Measurements from ENCODE around the gene SERP2. TPM values are rescaled to one million over a fixed set of nuclear protein-coding genes. Genes with fewer than 3 reads are reported as not detected.

Gene SERP2
- total RNA-seq, 1 experiment from 2014 or later = not detected

DNA sequence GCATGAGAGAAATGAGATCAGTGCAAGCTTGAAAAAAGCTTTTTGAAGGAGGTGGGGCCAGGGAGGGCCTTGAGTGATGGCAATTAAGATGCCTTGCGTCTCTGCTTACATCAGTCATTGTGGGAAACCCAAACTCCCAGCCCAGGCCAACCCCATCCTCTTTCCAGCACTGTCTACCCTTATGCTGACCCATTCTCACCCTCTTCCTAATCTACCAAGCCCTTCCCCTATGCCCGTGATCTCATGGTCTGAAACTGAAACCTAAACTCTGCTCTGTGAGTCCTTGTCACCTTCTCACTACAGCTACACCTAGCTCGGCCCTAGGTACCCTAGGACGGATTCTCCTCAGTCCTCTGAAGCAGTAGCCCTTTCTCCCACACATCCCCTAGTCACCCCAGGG is 36.0 kb upstream of the SERP2 start:
- Histone ChIP-seq H3K36me3 (ENCODE audit: control insufficient read depth, insufficient read depth, low read length) (no peaks in the 10 kb centered on the region; the same call in 1 of the 2 replicates), H3K27me3 (replicated peaks; ENCODE audit: control insufficient read depth, insufficient read depth, low read length) (no peaks in the 10 kb centered on the region), H3K4me3 (ENCODE audit: low read depth, low read length) (no peak overlapping the region), H3K4me1 (peaks cover 17% of the 10 kb centered on the region), H3K9me3 (peaks cover 9% of the 10 kb centered on the region; the same call in 1 of the 2 replicates)
- intact Hi-C loops (cut with micrococcal nuclease; ENCODE audit: unreplicated experiment) = no loop called here
- BruUV-seq (replicated peaks) = no TSS peak
- DNase-seq = no peak
- H3K27me3 Mint-ChIP-seq (ENCODE audit: insufficient read depth, unreplicated experiment) = no peaks in the 10 kb centered on the region
- TF ChIP-seq, protein P1, sequence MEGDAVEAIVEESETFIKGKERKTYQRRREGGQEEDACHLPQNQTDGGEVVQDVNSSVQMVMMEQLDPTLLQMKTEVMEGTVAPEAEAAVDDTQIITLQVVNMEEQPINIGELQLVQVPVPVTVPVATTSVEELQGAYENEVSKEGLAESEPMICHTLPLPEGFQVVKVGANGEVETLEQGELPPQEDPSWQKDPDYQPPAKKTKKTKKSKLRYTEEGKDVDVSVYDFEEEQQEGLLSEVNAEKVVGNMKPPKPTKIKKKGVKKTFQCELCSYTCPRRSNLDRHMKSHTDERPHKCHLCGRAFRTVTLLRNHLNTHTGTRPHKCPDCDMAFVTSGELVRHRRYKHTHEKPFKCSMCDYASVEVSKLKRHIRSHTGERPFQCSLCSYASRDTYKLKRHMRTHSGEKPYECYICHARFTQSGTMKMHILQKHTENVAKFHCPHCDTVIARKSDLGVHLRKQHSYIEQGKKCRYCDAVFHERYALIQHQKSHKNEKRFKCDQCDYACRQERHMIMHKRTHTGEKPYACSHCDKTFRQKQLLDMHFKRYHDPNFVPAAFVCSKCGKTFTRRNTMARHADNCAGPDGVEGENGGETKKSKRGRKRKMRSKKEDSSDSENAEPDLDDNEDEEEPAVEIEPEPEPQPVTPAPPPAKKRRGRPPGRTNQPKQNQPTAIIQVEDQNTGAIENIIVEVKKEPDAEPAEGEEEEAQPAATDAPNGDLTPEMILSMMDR (IDR thresholded peaks at IDR 0.05; ENCODE audit: insufficient read depth in 1 of 2, low read depth in 1 of 2, low read length in 1 of 2, severe bottlenecking in 1 of 2, unreplicated experiment in 1 of 2) = no peak
- peaks cover 5% of the 10 kb centered on the region for H3K4me1 Mint-ChIP-seq (ENCODE audit: low read depth, unreplicated experiment)
- H3K27ac Mint-ChIP-seq (ENCODE audit: unreplicated experiment) = no peak overlapping the region
- CTCF ChIA-PET = no interaction called here
- no peaks in the 10 kb centered on the region for H3K36me3 Mint-ChIP-seq (ENCODE audit: insufficient read depth, unreplicated experiment)
- H3K4me3 Mint-ChIP-seq (ENCODE audit: unreplicated experiment) = no peak overlapping the region
- H3K9me3 Mint-ChIP-seq (ENCODE audit: unreplicated experiment) = peaks cover 17% of the 10 kb centered on the region
- POLR2A ChIA-PET = interaction anchor here (0.5 kb wide), 1 partner anchor 307 kb away, joined by 3 read pairs; no protein-coding TSS in a partner anchor

DNA sequence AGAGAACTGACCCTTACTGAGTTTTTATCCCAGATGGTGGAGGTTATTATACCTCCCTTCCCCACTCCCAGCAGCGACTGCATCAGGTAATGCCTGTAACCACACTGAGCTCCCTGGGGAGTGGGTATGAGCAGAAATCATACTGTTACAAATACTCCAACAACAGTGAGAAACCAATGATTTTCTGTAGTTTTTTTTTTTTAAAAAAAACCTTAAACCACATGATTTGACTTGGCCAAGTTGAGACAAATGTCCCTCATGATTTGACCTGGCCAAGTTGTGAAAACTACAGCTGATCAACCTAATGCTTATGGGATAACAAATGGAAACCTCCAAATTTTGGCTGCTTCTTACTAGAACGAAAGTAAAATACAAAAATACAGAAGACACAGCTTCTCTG is 33.1 kb upstream of the SERP2 start:
- Histone ChIP-seq H3K4me3 (ENCODE audit: low read depth, low read length) (no peak overlapping the region), H3K4me1 (peaks cover 3% of the 10 kb centered on the region), H3K27me3 (replicated peaks; ENCODE audit: control insufficient read depth, insufficient read depth, low read length) (no peaks in the 10 kb centered on the region), H3K9me3 (peaks cover 9% of the 10 kb centered on the region; the same call in 1 of the 2 replicates), H3K36me3 (ENCODE audit: control insufficient read depth, insufficient read depth, low read length) (no peaks in the 10 kb centered on the region; the same call in 1 of the 2 replicates)
- H3K27me3 Mint-ChIP-seq (ENCODE audit: insufficient read depth, unreplicated experiment) = no peaks in the 10 kb centered on the region
- H3K27ac Mint-ChIP-seq (ENCODE audit: unreplicated experiment) = no peak overlapping the region
- TF ChIP-seq, protein P1 (IDR thresholded peaks at IDR 0.05; ENCODE audit: insufficient read depth in 1 of 2, low read depth in 1 of 2, low read length in 1 of 2, severe bottlenecking in 1 of 2, unreplicated experiment in 1 of 2) = no peak
- no TSS peak for BruUV-seq (replicated peaks)
- H3K36me3 Mint-ChIP-seq (ENCODE audit: insufficient read depth, unreplicated experiment) = no peaks in the 10 kb centered on the region
- POLR2A ChIA-PET = no interaction called here
- no peak for DNase-seq
- no peak overlapping the region for H3K4me3 Mint-ChIP-seq (ENCODE audit: unreplicated experiment)
- CTCF ChIA-PET = no interaction called here
- H3K9me3 Mint-ChIP-seq (ENCODE audit: unreplicated experiment) = peaks cover 23% of the 10 kb centered on the region
- H3K4me1 Mint-ChIP-seq (ENCODE audit: low read depth, unreplicated experiment) = peaks cover 7% of the 10 kb centered on the region
- intact Hi-C loops (cut with micrococcal nuclease; ENCODE audit: unreplicated experiment) = no loop called here

DNA sequence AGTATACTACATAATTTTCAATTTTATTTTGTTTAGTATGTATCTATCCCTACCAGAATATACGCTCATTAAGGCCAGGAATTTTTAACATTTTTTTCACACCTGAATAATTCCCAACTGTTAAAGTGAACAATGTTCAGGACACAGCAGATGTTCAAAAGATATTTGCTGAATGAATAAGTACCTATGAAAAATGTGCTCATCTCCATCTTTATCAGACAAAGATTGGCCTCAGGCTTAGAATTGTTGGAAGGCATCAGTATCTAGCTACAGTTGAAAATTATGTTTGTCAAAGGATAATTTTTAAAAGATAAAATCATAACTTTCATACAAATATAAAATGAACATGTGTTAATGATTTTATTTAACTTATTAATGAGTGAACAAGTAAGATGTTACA is 30.9 kb upstream of the SERP2 start:
- peaks cover 9% of the 10 kb centered on the region; the same call in 1 of the 2 replicates for H3K9me3 ChIP-seq
- Mint-ChIP-seq H3K4me3 (ENCODE audit: unreplicated experiment) (no peak overlapping the region), H3K36me3 (ENCODE audit: insufficient read depth, unreplicated experiment) (no peaks in the 10 kb centered on the region), H3K27me3 (ENCODE audit: insufficient read depth, unreplicated experiment) (no peaks in the 10 kb centered on the region), H3K27ac (ENCODE audit: unreplicated experiment) (no peak overlapping the region), H3K9me3 (ENCODE audit: unreplicated experiment) (peaks cover 26% of the 10 kb centered on the region), H3K4me1 (ENCODE audit: low read depth, unreplicated experiment) (peaks cover 7% of the 10 kb centered on the region)
- H3K36me3 ChIP-seq (ENCODE audit: control insufficient read depth, insufficient read depth, low read length) = no peaks in the 10 kb centered on the region; the same call in 1 of the 2 replicates
- TF ChIP-seq, protein P1 (IDR thresholded peaks at IDR 0.05; ENCODE audit: insufficient read depth in 1 of 2, low read depth in 1 of 2, low read length in 1 of 2, severe bottlenecking in 1 of 2, unreplicated experiment in 1 of 2) = no peak
- intact Hi-C loops (cut with micrococcal nuclease; ENCODE audit: unreplicated experiment) = no loop called here
- ChIA-PET CTCF (no interaction called here), POLR2A (no interaction called here)
- BruUV-seq (replicated peaks) = no TSS peak
- no peak for DNase-seq
- H3K4me1 ChIP-seq = no peaks in the 10 kb centered on the region; the same call in 1 of the 2 replicates
- no peaks in the 10 kb centered on the region for H3K27me3 ChIP-seq (replicated peaks; ENCODE audit: control insufficient read depth, insufficient read depth, low read length)
- no peak overlapping the region for H3K4me3 ChIP-seq (ENCODE audit: low read depth, low read length)

Measured in Caco-2 (cell line).